Measurements from ENCODE around the gene RAMP1. TPM values are rescaled to one million over a fixed set of nuclear protein-coding genes. Genes with fewer than 3 reads are reported as not detected.

Gene RAMP1
- total and polyA plus RNA-seq, 2 experiments from 2014 or later = 134 to 329 TPM

DNA sequence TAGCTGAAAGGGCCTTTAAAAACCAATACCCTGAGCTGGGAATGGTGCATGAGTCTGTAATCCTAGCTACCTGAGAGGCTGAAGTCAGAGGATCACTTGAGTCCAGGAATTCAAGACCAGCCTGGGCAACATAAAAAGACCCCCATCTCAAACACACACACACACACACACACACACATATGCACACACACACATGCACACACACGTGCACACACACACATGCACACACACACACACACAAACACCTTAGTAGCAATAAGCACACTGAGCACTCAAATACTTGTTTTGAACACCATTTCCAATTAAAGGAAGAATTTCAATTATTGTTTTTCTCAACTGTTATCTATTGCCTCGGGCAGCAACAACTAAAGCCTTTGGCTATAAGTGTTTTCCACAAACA is 81.8 kb downstream of the RAMP1 start:
- Histone ChIP-seq H3K9me2 (replicated peaks; ENCODE audit: insufficient read depth) (no peaks in the 10 kb centered on the region), H3K36me3 (replicated peaks; ENCODE audit: insufficient read depth, low read depth) (no peaks in the 10 kb centered on the region), H4K20me1 (ENCODE audit: insufficient read depth, poor library complexity, severe bottlenecking) (no peaks in the 10 kb centered on the region), H3K9me3 (ENCODE audit: low read depth) (no peaks in the 10 kb centered on the region), H3K4me1 (ENCODE audit: insufficient read depth) (no peaks in the 10 kb centered on the region), H3K4me3 (no peak overlapping the region), H3K4me2 (no peak overlapping the region), H2AFZ (no peak overlapping the region), H3K27ac (no peak overlapping the region), H3K79me2 (no peaks in the 10 kb centered on the region), H3K27me3 (no peaks in the 10 kb centered on the region)
- TF ChIP-seq, protein P1, sequence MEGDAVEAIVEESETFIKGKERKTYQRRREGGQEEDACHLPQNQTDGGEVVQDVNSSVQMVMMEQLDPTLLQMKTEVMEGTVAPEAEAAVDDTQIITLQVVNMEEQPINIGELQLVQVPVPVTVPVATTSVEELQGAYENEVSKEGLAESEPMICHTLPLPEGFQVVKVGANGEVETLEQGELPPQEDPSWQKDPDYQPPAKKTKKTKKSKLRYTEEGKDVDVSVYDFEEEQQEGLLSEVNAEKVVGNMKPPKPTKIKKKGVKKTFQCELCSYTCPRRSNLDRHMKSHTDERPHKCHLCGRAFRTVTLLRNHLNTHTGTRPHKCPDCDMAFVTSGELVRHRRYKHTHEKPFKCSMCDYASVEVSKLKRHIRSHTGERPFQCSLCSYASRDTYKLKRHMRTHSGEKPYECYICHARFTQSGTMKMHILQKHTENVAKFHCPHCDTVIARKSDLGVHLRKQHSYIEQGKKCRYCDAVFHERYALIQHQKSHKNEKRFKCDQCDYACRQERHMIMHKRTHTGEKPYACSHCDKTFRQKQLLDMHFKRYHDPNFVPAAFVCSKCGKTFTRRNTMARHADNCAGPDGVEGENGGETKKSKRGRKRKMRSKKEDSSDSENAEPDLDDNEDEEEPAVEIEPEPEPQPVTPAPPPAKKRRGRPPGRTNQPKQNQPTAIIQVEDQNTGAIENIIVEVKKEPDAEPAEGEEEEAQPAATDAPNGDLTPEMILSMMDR (IDR thresholded peaks at IDR 0.05; ENCODE audit: poor library complexity) = no peak
- TF ChIP-seq EZH2 (IDR thresholded peaks at IDR 0.05; ENCODE audit: borderline replicate concordance) = no peak
- no peak for TF ChIP-seq EZH2phosphoT487 (IDR thresholded peaks at IDR 0.05; ENCODE audit: low read depth, severe bottlenecking, unreplicated experiment)
- no peak for DNase-seq (ENCODE audit: low spot score)
- WGBS (ENCODE audit: low lambda C conversion rate, missing lambda C conversion rate) = 42% methylated on average over 2 of the region's 2 CpGs

- H3K4me1 ChIP-seq (ENCODE audit: insufficient read depth) = no peaks in the 10 kb centered on the region
- TF ChIP-seq, protein P1 (IDR thresholded peaks at IDR 0.05; ENCODE audit: poor library complexity) = no peak
- TF ChIP-seq EZH2phosphoT487 (IDR thresholded peaks at IDR 0.05; ENCODE audit: low read depth, severe bottlenecking, unreplicated experiment) (no peak), EZH2 (IDR thresholded peaks at IDR 0.05; ENCODE audit: borderline replicate concordance) (no peak)
- DNase-seq (ENCODE audit: low spot score) = no peak
- no peaks in the 10 kb centered on the region for H3K79me2 ChIP-seq
- H3K4me3 ChIP-seq = no peak overlapping the region
- no peaks in the 10 kb centered on the region for H3K9me2 ChIP-seq (replicated peaks; ENCODE audit: insufficient read depth)
- no peaks in the 10 kb centered on the region for H4K20me1 ChIP-seq (ENCODE audit: insufficient read depth, poor library complexity, severe bottlenecking)
- no peaks in the 10 kb centered on the region for H3K9me3 ChIP-seq (ENCODE audit: low read depth)
- WGBS (ENCODE audit: low lambda C conversion rate, missing lambda C conversion rate) = 71% methylated on average over 3 of the region's 3 CpGs
- no peak overlapping the region for H3K4me2 ChIP-seq
- no peak overlapping the region for H2AFZ ChIP-seq
- H3K27me3 ChIP-seq = no peaks in the 10 kb centered on the region
- H3K27ac ChIP-seq = no peak overlapping the region
- no peaks in the 10 kb centered on the region for H3K36me3 ChIP-seq (replicated peaks; ENCODE audit: insufficient read depth, low read depth)
These were observed 83.1 kb downstream of the RAMP1 start for GRCh38 chr2:237942513-237942899.

GRCh38 chr2:237943395-237944094 is 84.1 kb downstream of the RAMP1 start:
- Histone ChIP-seq H3K27ac (no peak overlapping the region), H3K27me3 (no peaks in the 10 kb centered on the region), H3K9me3 (ENCODE audit: low read depth) (no peaks in the 10 kb centered on the region), H3K36me3 (replicated peaks; ENCODE audit: insufficient read depth, low read depth) (no peaks in the 10 kb centered on the region), H3K4me3 (no peak overlapping the region), H2AFZ (no peak overlapping the region), H3K9me2 (replicated peaks; ENCODE audit: insufficient read depth) (no peaks in the 10 kb centered on the region), H3K79me2 (no peaks in the 10 kb centered on the region), H3K4me2 (no peak overlapping the region), H4K20me1 (ENCODE audit: insufficient read depth, poor library complexity, severe bottlenecking) (no peaks in the 10 kb centered on the region), H3K4me1 (ENCODE audit: insufficient read depth) (no peaks in the 10 kb centered on the region)
- TF ChIP-seq, protein P1 (IDR thresholded peaks at IDR 0.05; ENCODE audit: poor library complexity) = no peak
- no peak for TF ChIP-seq EZH2 (IDR thresholded peaks at IDR 0.05; ENCODE audit: borderline replicate concordance)
- 86% methylated on average over 7 of the region's 7 CpGs for WGBS (ENCODE audit: low lambda C conversion rate, missing lambda C conversion rate)
- no peak for DNase-seq (ENCODE audit: low spot score)

Measured in hepatocyte (in vitro differentiated cells).